Fibroblast of lung (primary cell): ENCODE results near the gene ANKS1A. TPM values are rescaled to one million over a fixed set of nuclear protein-coding genes. Genes with fewer than 3 reads are reported as not detected.

Source experiments
- DNase-seq, 2 donors: peaks; one replicate each; pipeline versions ENCODE4 v3.0.0 to v3.0.0-alpha.2; 2010; ENCODE audit warnings: low read depth in 2 of 2
- H2AFZ ChIP-seq: 2 replicates; pipeline ENCODE4 v1.5.1; 2012; ENCODE audit warnings: low read length, control low read depth, inconsistent platforms
- H3K27ac ChIP-seq: 2 replicates; pipeline ENCODE4 v1.5.1; 2011; ENCODE audit warnings: low read length, control low read depth; ENCODE audit not compliant: insufficient read depth
- H3K27me3 ChIP-seq: 2 replicates; pipeline ENCODE4 v1.5.1; 2011; ENCODE audit warnings: mild to moderate bottlenecking, low read length; ENCODE audit not compliant: control insufficient read depth, insufficient read depth
- H3K36me3 ChIP-seq: 2 replicates; pipeline ENCODE4 v1.5.1; 2011; ENCODE audit warnings: low read length; ENCODE audit not compliant: control insufficient read depth, insufficient read depth
- H3K4me1 ChIP-seq: 2 replicates; pipeline ENCODE4 v1.5.1; 2011; ENCODE audit warnings: low read length; ENCODE audit not compliant: control insufficient read depth, insufficient read depth; ENCODE audit errors: extremely low read depth
- H3K4me2 ChIP-seq: 2 replicates; pipeline ENCODE4 v1.5.1; 2011; ENCODE audit warnings: low read length, control low read depth; ENCODE audit not compliant: insufficient read depth; ENCODE audit errors: extremely low read depth
- H3K4me3 ChIP-seq, 4 experiments: fragments of 200-600 bp in 1 of 4; sonication (generic) in 1 of 4; replicated peaks in 1 of 4; 2 replicates each; pipeline ENCODE4 v1.5.1; 2011 to 2016; ENCODE audit warnings: low read length in 4 of 4, low read depth in 3 of 4, mild to moderate bottlenecking in 3 of 4, control low read depth in 2 of 4, inconsistent platforms in 1 of 4, mixed read lengths in 1 of 4; ENCODE audit not compliant: insufficient read depth in 1 of 4; ENCODE audit errors: control extremely low read depth in 1 of 4
- H3K79me2 ChIP-seq: 2 replicates; pipeline ENCODE4 v1.5.1; 2012; ENCODE audit warnings: mild to moderate bottlenecking, low read length, inconsistent platforms; ENCODE audit not compliant: control insufficient read depth, insufficient read depth
- H3K9ac ChIP-seq: 2 replicates; pipeline ENCODE4 v1.5.1; 2011; ENCODE audit warnings: mild to moderate bottlenecking, low read length, control low read depth; ENCODE audit not compliant: insufficient read depth
- H3K9me3 ChIP-seq: 2 replicates; pipeline ENCODE4 v1.5.1; 2012; ENCODE audit warnings: low read depth, low read length; ENCODE audit not compliant: control insufficient read depth, insufficient read depth
- H4K20me1 ChIP-seq: 2 replicates; pipeline ENCODE4 v1.5.1; 2011; ENCODE audit warnings: low read length; ENCODE audit not compliant: control insufficient read depth, insufficient read depth; ENCODE audit errors: extremely low read depth
- EZH2 ChIP-seq: IDR thresholded peaks from 2 replicates; pipeline ENCODE4 v1.5.1; 2012; ENCODE audit warnings: low read length, control low read depth, mild to moderate bottlenecking; ENCODE audit errors: missing control alignments
- polyA plus RNA-seq, 2 donors: library from polyadenylated mRNA; depleted of rRNA in 1 of 2; stranded (reverse) in 1 of 2; unstranded in 1 of 2; fragments of >200 nt; gene quantifications; 2 replicates each; pipeline ENCODE4 v1.2.1, GENCODE V29; 2011 to 2012; ENCODE audit warnings: missing spikeins in 1 of 2
- total RNA-seq: library from RNA; depleted of rRNA; stranded (reverse); fragments of >200 nt; gene quantifications from 2 replicates; pipeline ENCODE4 v1.2.1, GENCODE V29; 2014
- TF ChIP-seq, protein P1 (sequence below), 2 donors: IDR thresholded peaks in 1 of 2; conservative IDR thresholded peaks in 1 of 2; 1 replicate in 1 of 2; 2 replicates in 1 of 2; pipeline ENCODE4 v1.5.1; 2011 to 2012; ENCODE audit warnings: low read length in 2 of 2, control low read depth in 1 of 2, inconsistent platforms in 1 of 2, low read depth in 1 of 2, mild to moderate bottlenecking in 1 of 2

Gene ANKS1A
- total and polyA plus RNA-seq, 2 donors (not counting 1 experiment from before 2014, with no cell fraction given): 3.6 to 7.8 TPM

DNA sequence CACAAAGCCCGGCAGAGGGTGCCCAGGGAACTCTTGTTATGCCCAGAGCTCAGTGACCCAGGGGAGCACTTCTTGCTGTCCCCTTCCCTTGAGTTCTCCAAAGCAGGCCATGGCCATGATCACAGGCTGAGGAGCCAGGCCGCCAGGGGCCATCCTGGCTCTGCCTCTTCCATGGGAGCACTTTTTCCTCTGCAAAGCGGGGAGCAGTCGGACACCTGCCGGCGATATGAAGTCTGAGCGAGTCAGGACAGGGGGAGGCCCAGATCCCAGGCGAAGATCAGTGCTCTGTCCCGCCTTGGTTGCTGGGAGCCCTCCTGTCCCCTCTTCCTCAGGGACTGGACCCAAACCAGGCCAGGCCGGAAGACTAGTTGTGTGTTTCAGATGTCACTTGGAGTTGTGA, 184.2 kb downstream of the ANKS1A start:
- no peak overlapping the region for H3K9ac ChIP-seq
- H4K20me1 ChIP-seq: no peaks in the 10 kb centered on the region
- no peaks in the 10 kb centered on the region for H3K9me3 ChIP-seq
- no peak overlapping the region for H2AFZ ChIP-seq
- no peaks in the 10 kb centered on the region for H3K27me3 ChIP-seq
- H3K36me3 ChIP-seq: no peaks in the 10 kb centered on the region
- DNase-seq: no peak
- no peaks in the 10 kb centered on the region for H3K4me1 ChIP-seq
- no peak overlapping the region for H3K4me2 ChIP-seq
- TF ChIP-seq, protein P1, sequence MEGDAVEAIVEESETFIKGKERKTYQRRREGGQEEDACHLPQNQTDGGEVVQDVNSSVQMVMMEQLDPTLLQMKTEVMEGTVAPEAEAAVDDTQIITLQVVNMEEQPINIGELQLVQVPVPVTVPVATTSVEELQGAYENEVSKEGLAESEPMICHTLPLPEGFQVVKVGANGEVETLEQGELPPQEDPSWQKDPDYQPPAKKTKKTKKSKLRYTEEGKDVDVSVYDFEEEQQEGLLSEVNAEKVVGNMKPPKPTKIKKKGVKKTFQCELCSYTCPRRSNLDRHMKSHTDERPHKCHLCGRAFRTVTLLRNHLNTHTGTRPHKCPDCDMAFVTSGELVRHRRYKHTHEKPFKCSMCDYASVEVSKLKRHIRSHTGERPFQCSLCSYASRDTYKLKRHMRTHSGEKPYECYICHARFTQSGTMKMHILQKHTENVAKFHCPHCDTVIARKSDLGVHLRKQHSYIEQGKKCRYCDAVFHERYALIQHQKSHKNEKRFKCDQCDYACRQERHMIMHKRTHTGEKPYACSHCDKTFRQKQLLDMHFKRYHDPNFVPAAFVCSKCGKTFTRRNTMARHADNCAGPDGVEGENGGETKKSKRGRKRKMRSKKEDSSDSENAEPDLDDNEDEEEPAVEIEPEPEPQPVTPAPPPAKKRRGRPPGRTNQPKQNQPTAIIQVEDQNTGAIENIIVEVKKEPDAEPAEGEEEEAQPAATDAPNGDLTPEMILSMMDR (conservative IDR thresholded peaks at IDR 0.05 in 1 of 2, IDR thresholded peaks at IDR 0.05 in 1 of 2; ENCODE audit: low read depth in 1 of 2, low read length in 2 of 2): no peak
- H3K27ac ChIP-seq: no peak overlapping the region
- H3K79me2 ChIP-seq: no peaks in the 10 kb centered on the region
- H3K4me3 ChIP-seq: no peak overlapping the region

GRCh38 chr6:35073766-35074471, 184.9 kb downstream of the ANKS1A start:
- H3K9ac ChIP-seq: no peak overlapping the region
- no peak overlapping the region for H3K4me2 ChIP-seq
- no peaks in the 10 kb centered on the region for H3K9me3 ChIP-seq
- no peak for DNase-seq
- TF ChIP-seq EZH2: no peak
- TF ChIP-seq, protein P1 (conservative IDR thresholded peaks at IDR 0.05 in 1 of 2, IDR thresholded peaks at IDR 0.05 in 1 of 2; ENCODE audit: low read depth in 1 of 2, low read length in 2 of 2): no peak
- no peaks in the 10 kb centered on the region for H3K27me3 ChIP-seq
- H3K27ac ChIP-seq: no peak overlapping the region
- H3K4me1 ChIP-seq: no peaks in the 10 kb centered on the region
- no peaks in the 10 kb centered on the region for H4K20me1 ChIP-seq
- no peak overlapping the region for H2AFZ ChIP-seq
- H3K36me3 ChIP-seq: no peaks in the 10 kb centered on the region
- no peak overlapping the region for H3K4me3 ChIP-seq
- no peaks in the 10 kb centered on the region for H3K79me2 ChIP-seq

- Histone ChIP-seq H4K20me1 (no peaks in the 10 kb centered on the region), H3K9ac (no peak overlapping the region), H3K4me1 (no peaks in the 10 kb centered on the region), H2AFZ (no peak overlapping the region), H3K79me2 (no peaks in the 10 kb centered on the region), H3K36me3 (no peaks in the 10 kb centered on the region), H3K4me3 (no peak overlapping the region), H3K27ac (no peak overlapping the region), H3K4me2 (no peak overlapping the region), H3K9me3 (no peaks in the 10 kb centered on the region), H3K27me3 (no peaks in the 10 kb centered on the region)
- no peak for DNase-seq
- no peak for TF ChIP-seq EZH2
- TF ChIP-seq, protein P1 (conservative IDR thresholded peaks at IDR 0.05 in 1 of 2, IDR thresholded peaks at IDR 0.05 in 1 of 2; ENCODE audit: low read depth in 1 of 2, low read length in 2 of 2): no peak
Observed at GRCh38 chr6:35076997-35077712, 188.1 kb downstream of the ANKS1A start.
